IMR-90 (cell line): ENCODE data around the gene ATP6AP1. TPM values are rescaled to one million over a fixed set of nuclear protein-coding genes. Genes with fewer than 3 reads are reported as not detected.
A peak's percentile ranks its signal among the peaks of the same experiment; 100 is the strongest.

Experiments used
- ATAC-seq: fragments of 200-7000 bp; cut with Tn5 transposase; 2 replicates; pipeline ENCODE4 v1.9.1; 2020; ENCODE audit warnings: low read depth, mild to moderate bottlenecking, moderate library complexity
- BruUV-seq: library from RNA; stranded (reverse); fragments of 400-500 nt; replicated peaks from 2 replicates; lab custom pipeline; 2021; lab: Mats Ljungman, UMichigan
- CTCF ChIA-PET: fragments of 300-600 bp; formaldehyde crosslinking; extraction: SDS; loops from one replicate; lab custom pipeline; 2021; ENCODE audit warnings: antibody characterized with exemption; lab: Yijun Ruan, JAX
- POLR2A ChIA-PET: fragments of 300-600 bp; sonication (Branson Sonifier 250); formaldehyde crosslinking; loops from one replicate; lab custom pipeline; 2022; ENCODE audit warnings: antibody characterized with exemption; ENCODE audit not compliant: unreplicated experiment; lab: Charles Lee
- DNase-seq: peaks from one replicate; pipeline ENCODE4 v3.0.0; 2013
- H2AFZ ChIP-seq: replicated peaks from 2 replicates; pipeline ENCODE3; 2013; ENCODE audit warnings: low read length, mild to moderate bottlenecking; ENCODE audit not compliant: poor library complexity
- H2AK5ac ChIP-seq: 2 replicates; pipeline ENCODE4 v1.6.1; 2013; ENCODE audit warnings: low read depth, low read length, inconsistent platforms
- H2AK9ac ChIP-seq: replicated peaks from 2 replicates; pipeline ENCODE3; 2013; ENCODE audit warnings: mild to moderate bottlenecking, low read depth, low read length, moderate library complexity; ENCODE audit not compliant: poor library complexity
- H2BK120ac ChIP-seq: 2 replicates; pipeline ENCODE4 v1.6.1; 2013; ENCODE audit warnings: low read depth, low read length, inconsistent platforms
- H2BK15ac ChIP-seq: 3 replicates; pipeline ENCODE4 v1.6.1; 2013; ENCODE audit warnings: low read depth, low read length, inconsistent platforms
- H2BK20ac ChIP-seq: 2 replicates; pipeline ENCODE4 v1.6.1; 2013; ENCODE audit warnings: low read depth, mild to moderate bottlenecking, inconsistent platforms, low read length, moderate library complexity
- H2BK5ac ChIP-seq: 2 replicates; pipeline ENCODE4 v1.6.1; 2013; ENCODE audit warnings: mild to moderate bottlenecking, low read depth, low read length, inconsistent platforms; ENCODE audit not compliant: poor library complexity, severe bottlenecking
- H3K14ac ChIP-seq: replicated peaks from 2 replicates; pipeline ENCODE4 v1.6.1; 2013; ENCODE audit warnings: low read depth, low read length, inconsistent platforms
- H3K18ac ChIP-seq: 2 replicates; pipeline ENCODE4 v1.6.1; 2013; ENCODE audit warnings: low read depth, low read length, control low read depth
- H3K23ac ChIP-seq: 2 replicates; pipeline ENCODE4 v1.6.1; 2013; ENCODE audit warnings: low read depth, low read length, inconsistent platforms
- H3K27ac ChIP-seq: 2 replicates; pipeline ENCODE4 v1.5.1; 2013; ENCODE audit warnings: mild to moderate bottlenecking, control low read depth, low read length; ENCODE audit not compliant: insufficient read depth
- H3K27me3 ChIP-seq: 2 replicates; pipeline ENCODE4 v1.6.1; 2013; ENCODE audit warnings: low read length; ENCODE audit not compliant: control insufficient read depth, insufficient read depth
- H3K36me3 ChIP-seq: 2 replicates; pipeline ENCODE4 v1.6.1; 2013; ENCODE audit warnings: low read length, mixed read lengths; ENCODE audit not compliant: control insufficient read depth, insufficient read depth
- H3K4ac ChIP-seq: 2 replicates; pipeline ENCODE4 v1.6.1; 2013; ENCODE audit warnings: low read depth, low read length, inconsistent platforms
- H3K4me1 ChIP-seq: 2 replicates; pipeline ENCODE4 v1.6.1; 2013; ENCODE audit warnings: low read length, mixed read lengths; ENCODE audit not compliant: control insufficient read depth, insufficient read depth
- H3K4me2 ChIP-seq: 2 replicates; pipeline ENCODE4 v1.6.1; 2013; ENCODE audit warnings: low read depth, mild to moderate bottlenecking, control low read depth, low read length, moderate library complexity
- H3K4me3 ChIP-seq: 2 replicates; pipeline ENCODE4 v1.5.1; 2013; ENCODE audit warnings: low read depth, mild to moderate bottlenecking, control low read depth, low read length, moderate library complexity; ENCODE audit not compliant: insufficient read depth
- H3K56ac ChIP-seq: 2 replicates; pipeline ENCODE4 v1.6.1; 2013; ENCODE audit warnings: low read length, inconsistent platforms; ENCODE audit not compliant: insufficient read depth; ENCODE audit errors: extremely low read depth
- H3K79me1 ChIP-seq, 2 experiments: 2 replicates each; pipeline ENCODE4 v1.6.1; 2013; ENCODE audit warnings: low read length in 2 of 2, inconsistent platforms in 1 of 2, low read depth in 1 of 2
- H3K9ac ChIP-seq: 2 replicates; pipeline ENCODE4 v1.6.1; 2013; ENCODE audit warnings: low read depth, low read length, control low read depth
- H3K9me1 ChIP-seq: 2 replicates; pipeline ENCODE4 v1.6.1; 2013; ENCODE audit warnings: low read length, inconsistent platforms; ENCODE audit not compliant: insufficient read depth
- H3K9me3 ChIP-seq: 2 replicates; pipeline ENCODE4 v1.6.1; 2013; ENCODE audit warnings: low read length; ENCODE audit not compliant: control insufficient read depth, insufficient read depth
- H4K20me1 ChIP-seq: 2 replicates; pipeline ENCODE4 v1.6.1; 2013; ENCODE audit warnings: low read length, inconsistent platforms; ENCODE audit not compliant: insufficient read depth
- H4K5ac ChIP-seq: 2 replicates; pipeline ENCODE4 v1.6.1; 2013; ENCODE audit warnings: mild to moderate bottlenecking, low read depth, low read length, control low read depth
- H4K8ac ChIP-seq, 2 experiments: 2 replicates each; pipeline ENCODE4 v1.6.1; 2013; ENCODE audit warnings: low read depth in 2 of 2, low read length in 2 of 2, control low read depth in 1 of 2, inconsistent platforms in 1 of 2
- H4K91ac ChIP-seq: 2 replicates; pipeline ENCODE4 v1.6.1; 2013; ENCODE audit warnings: low read depth, low read length, inconsistent platforms; ENCODE audit not compliant: insufficient read depth
- MXI1 ChIP-seq: IDR thresholded peaks from 2 replicates; pipeline ENCODE4 v1.6.1; 2012; ENCODE audit warnings: low read depth, mild to moderate bottlenecking, low read length, moderate library complexity, borderline replicate concordance
- WGBS, 2 experiments: methylation state at CpG; one replicate each; pipeline versions ENCODE4 v1.1.5 to v1.1.7; 2013; ENCODE audit warnings: missing lambda C conversion rate in 2 of 2; ENCODE audit not compliant: insufficient read length in 1 of 2; ENCODE audit errors: extremely low coverage in 2 of 2; 5-methylcytosine and 5-hydroxymethylcytosine counted together
- dilution Hi-C: fragments of 300-500 bp; cut with HindIII; formaldehyde crosslinking; loops from one replicate; pipeline ENCODE4 v1.14.3; 2018; ENCODE audit warnings: low sequenced_read_pairs; ENCODE audit not compliant: unreplicated experiment
- in situ Hi-C: fragments of 300-500 bp; cut with MboI; formaldehyde crosslinking; loops from 3 replicates; pipeline ENCODE4 v1.14.3; 2019; ENCODE audit warnings: low sequenced_read_pairs, inconsistent platforms, mixed read lengths
- intact Hi-C: fragments of 100-400 bp; cut with micrococcal nuclease; formaldehyde crosslinking; loops from 2 replicates; pipeline ENCODE4 v1.10.0; 2022
- polyA plus RNA-seq, 3 experiments: library from polyadenylated mRNA; depleted of rRNA; stranded (reverse); fragments of >200 nt; gene quantifications; 2 replicates each; pipeline ENCODE4 v1.2.3, GENCODE V29; 2012; ENCODE audit warnings: low replicate concordance in 1 of 3
- total RNA-seq: library from RNA; depleted of rRNA; stranded (reverse); fragments of >200 nt; gene quantifications from 2 replicates; pipeline ENCODE4 v1.2.3, GENCODE V29; 2012

The ATP6AP1 gene
- total and polyA plus RNA-seq, 2 of the 4 experiments (the other 2 are of a cell fraction) = 13.8 to 96.7 TPM

DNA sequence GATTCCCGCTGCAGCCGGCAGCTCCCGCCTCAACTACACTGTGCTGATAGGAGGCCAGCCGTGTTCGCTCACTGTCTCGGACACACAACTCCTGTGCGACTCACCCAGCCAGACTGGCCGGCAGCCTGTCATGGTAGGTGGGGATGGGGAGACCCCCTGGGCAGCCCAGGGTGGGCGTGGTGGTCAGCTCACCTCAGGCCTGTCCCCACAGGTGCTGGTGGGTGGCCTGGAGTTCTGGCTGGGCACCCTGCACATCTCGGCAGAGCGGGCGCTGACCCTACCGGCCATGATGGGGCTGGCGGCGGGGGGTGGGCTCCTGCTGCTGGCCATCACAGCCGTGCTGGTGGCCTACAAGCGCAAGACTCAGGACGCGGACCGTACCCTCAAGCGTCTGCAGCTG is 39.1 kb downstream of the ATP6AP1 start:
- Histone ChIP-seq H3K4me2 (no peak overlapping the region), H3K4ac (no peak overlapping the region), H3K18ac (no peak overlapping the region), H4K20me1 (peaks cover 7% of the 10 kb centered on the region; the same call in 1 of the 2 replicates), H2AFZ (no peak overlapping the region), H2BK20ac (no peak overlapping the region), H3K9me3 (peaks cover 1% of the 10 kb centered on the region; the same call in 1 of the 2 replicates), H2BK120ac (no peak overlapping the region), H3K9me1 (no peaks in the 10 kb centered on the region), H3K14ac (no peak overlapping the region), H3K27ac (no peak overlapping the region), H4K5ac (no peak overlapping the region), H2AK9ac (no peak overlapping the region), H3K56ac (no peak overlapping the region), H3K79me1 (peaks cover 0 to 7% of the 10 kb centered on the region in 2 experiments; a peak in 2 of 4 replicates), H2BK5ac (no peak overlapping the region), H4K91ac (no peak overlapping the region), H3K36me3 (peaks cover 82% of the 10 kb centered on the region), H3K9ac (no peak overlapping the region), H3K23ac (no peak overlapping the region), H3K4me3 (no peak overlapping the region), H4K8ac (no peak overlapping the region), H2AK5ac (no peak overlapping the region), H2BK15ac (no peak overlapping the region), H3K27me3 (no peaks in the 10 kb centered on the region), H3K4me1 (no peaks in the 10 kb centered on the region)
- in situ Hi-C loops (no loop called here), dilution Hi-C loops (no loop called here), intact Hi-C loops (no loop called here)
- DNase-seq (no peak), ATAC-seq (no peak)
- ChIA-PET POLR2A (no interaction called here), CTCF (no interaction called here)
- TF ChIP-seq MXI1 = no peak
- TSS peak; percentile 36 for BruUV-seq
- WGBS, 2 experiments = 97% methylated on average over 10 of the region's 21 CpGs; no CpG with 5 or more reads in 1 of the 2 experiments
